Mucosa of stomach (tissue), 1 donor: ENCODE data around the gene ADH6.
"Not testable (repeated sequence)": the region's sequence is repeated elsewhere in the genome, so short reads cannot be mapped to it uniquely, and the experiment has no call there.

ENCODE experiments used
- H3K27me3 ChIP-seq: one replicate; pipeline ENCODE4 v1.7.0; 2013; ENCODE audit warnings: mild to moderate bottlenecking, low read length; ENCODE audit not compliant: control insufficient read depth, insufficient read depth
- H3K36me3 ChIP-seq: one replicate; pipeline ENCODE4 v1.7.0; 2013; ENCODE audit warnings: low read length; ENCODE audit not compliant: control insufficient read depth, insufficient read depth
- H3K4me1 ChIP-seq: one replicate; pipeline ENCODE4 v1.7.0; 2013; ENCODE audit warnings: mild to moderate bottlenecking, low read length; ENCODE audit not compliant: control insufficient read depth, insufficient read depth
- H3K4me3 ChIP-seq: one replicate; pipeline ENCODE4 v1.7.0; 2013; ENCODE audit warnings: low read length
- H3K9ac ChIP-seq: one replicate; pipeline ENCODE4 v1.7.0; 2013; ENCODE audit warnings: mild to moderate bottlenecking, low read length, moderate library complexity
- H3K9me3 ChIP-seq: one replicate; pipeline ENCODE4 v1.7.0; 2013; ENCODE audit warnings: mild to moderate bottlenecking, low read length, moderate library complexity; ENCODE audit not compliant: control insufficient read depth
- donor health status: Pancreatic carcinoma.

Gene ADH6

DNA sequence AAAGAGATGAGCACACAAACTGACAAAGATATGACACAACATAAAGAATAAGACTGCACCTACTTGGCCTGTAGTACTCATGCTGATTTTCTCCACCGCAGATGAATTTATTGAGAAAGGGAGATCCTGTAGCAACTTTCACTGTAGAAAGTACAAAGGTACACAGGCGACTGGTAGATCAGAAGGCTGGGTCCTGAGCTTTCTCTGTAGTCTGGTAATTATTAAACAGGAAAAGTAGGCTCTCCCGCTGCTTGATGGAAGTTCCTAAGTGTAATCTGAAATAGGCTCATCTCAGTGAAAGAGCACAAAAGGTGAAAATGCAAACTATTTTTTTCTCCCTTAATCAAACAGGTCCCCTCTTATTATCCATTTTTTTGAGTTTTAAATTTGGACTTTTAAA lies at the start of gene ADH6:
Gene ADH6, minus strand, starts transcription at position 175 of the 400 bp plus-strand sequence. Its CDS starts 94 bp downstream, at position 81.
- Histone ChIP-seq H3K27me3 (no peaks in the 10 kb centered on the region), H3K9ac (no peak within 1 kb of the TSS), H3K4me3 (no peak within 1 kb of the TSS), H3K4me1 (peaks cover 7% of the 10 kb centered on the region), H3K9me3 (no peaks in the 10 kb centered on the region), H3K36me3 (no peaks in the 10 kb centered on the region)

DNA sequence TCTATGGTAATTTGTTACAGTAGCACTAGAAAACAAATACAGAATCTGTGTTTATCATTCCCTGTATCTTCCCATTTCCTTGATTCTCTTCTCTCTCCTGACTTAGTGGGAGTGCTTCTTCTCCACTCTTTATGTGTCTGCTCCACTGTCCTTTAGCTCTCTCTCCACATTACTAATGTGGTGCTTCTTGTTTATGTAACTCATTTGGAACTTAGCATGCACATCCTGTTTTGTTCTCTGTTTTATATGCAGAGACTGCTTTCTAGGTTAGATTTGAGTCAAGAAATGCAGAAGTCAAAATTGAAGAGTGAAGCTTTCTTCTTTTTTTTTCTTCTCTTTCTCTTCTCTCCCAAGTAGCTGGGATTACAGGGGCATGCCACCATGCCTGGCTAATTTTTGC lies 45.9 kb upstream of the ADH6 start:
- Histone ChIP-seq H3K9me3 (no peaks in the 10 kb centered on the region), H3K36me3 (no peaks in the 10 kb centered on the region), H3K9ac (no peak overlapping the region)

DNA sequence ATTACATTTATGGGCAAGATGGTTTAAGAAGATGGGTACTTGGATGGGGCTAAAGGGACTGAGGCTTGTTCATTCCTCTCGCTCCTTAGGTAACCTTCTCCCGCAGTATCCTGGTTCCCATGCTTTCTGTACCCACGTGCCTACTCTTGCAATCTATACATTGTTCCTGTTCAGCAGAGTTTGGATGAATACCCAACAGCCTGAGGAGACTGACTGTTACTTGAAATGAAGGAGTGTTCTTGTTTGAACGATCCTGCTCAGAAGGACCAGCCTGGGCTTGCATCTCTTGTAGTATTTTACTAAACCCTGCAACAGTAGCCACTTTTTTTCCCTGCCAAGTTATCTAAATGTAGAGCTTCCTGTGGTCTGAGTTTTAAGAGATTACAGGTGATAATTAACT lies 33.7 kb upstream of the ADH6 start:
- no peaks in the 10 kb centered on the region for H3K27me3 ChIP-seq
- H3K4me1 ChIP-seq: no peaks in the 10 kb centered on the region
- H3K9me3 ChIP-seq: no peaks in the 10 kb centered on the region
- no peak overlapping the region for H3K4me3 ChIP-seq
- no peaks in the 10 kb centered on the region for H3K36me3 ChIP-seq
- no peak overlapping the region for H3K9ac ChIP-seq

More for the DNA sequence above, 45.9 kb upstream of the ADH6 start:
- no peaks in the 10 kb centered on the region for H3K27me3 ChIP-seq
- no peaks in the 10 kb centered on the region for H3K4me1 ChIP-seq
- H3K4me3 ChIP-seq: no peak overlapping the region

GRCh38 chr4:99248714-99249113 lies 29.7 kb upstream of the ADH6 start:
- H3K4me1 ChIP-seq: no peaks in the 10 kb centered on the region
- H3K4me3 ChIP-seq: no peak overlapping the region
- no peaks in the 10 kb centered on the region for H3K9me3 ChIP-seq
- no peaks in the 10 kb centered on the region for H3K36me3 ChIP-seq
- no peak overlapping the region for H3K9ac ChIP-seq
- H3K27me3 ChIP-seq: no peaks in the 10 kb centered on the region

- H3K4me1 ChIP-seq: no peaks in the 10 kb centered on the region
- no peak overlapping the region for H3K9ac ChIP-seq
- no peak overlapping the region for H3K4me3 ChIP-seq
- no peaks in the 10 kb centered on the region for H3K27me3 ChIP-seq
- H3K36me3 ChIP-seq: no peaks in the 10 kb centered on the region
- no peaks in the 10 kb centered on the region for H3K9me3 ChIP-seq
Measured at GRCh38 chr4:99235955-99236354, 16.9 kb upstream of the ADH6 start.

GRCh38 chr4:99234331-99235010 lies 15.4 kb upstream of the ADH6 start:
- Histone ChIP-seq H3K4me1 (no peaks in the 10 kb centered on the region), H3K36me3 (no peaks in the 10 kb centered on the region), H3K27me3 (no peaks in the 10 kb centered on the region), H3K9ac (no peak overlapping the region), H3K9me3 (no peaks in the 10 kb centered on the region), H3K4me3 (no peak overlapping the region)

DNA sequence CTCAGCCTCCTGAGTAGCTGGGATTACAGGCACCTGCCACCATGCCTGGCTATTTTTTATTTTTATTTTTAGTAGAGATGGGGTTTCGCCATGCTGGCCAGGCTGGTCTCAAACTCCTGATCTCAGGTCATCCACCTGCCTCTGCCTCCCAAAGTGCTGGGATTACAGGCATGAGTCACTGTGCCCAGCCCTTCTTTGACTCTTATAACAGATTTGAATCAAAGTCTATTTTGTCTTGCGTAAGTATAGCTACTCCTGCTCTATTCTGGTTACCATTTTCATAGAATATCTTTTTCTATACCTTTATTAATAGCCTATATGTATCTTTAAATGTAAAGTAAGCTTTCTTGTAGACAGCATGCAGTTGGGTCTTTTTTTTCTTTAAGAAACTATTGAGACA lies 14.4 kb upstream of the ADH6 start:
- not testable (repeated sequence) for H3K27me3 ChIP-seq, H3K4me1 ChIP-seq, H3K9me3 ChIP-seq, H3K4me3 ChIP-seq, H3K9ac ChIP-seq, H3K36me3 ChIP-seq

DNA sequence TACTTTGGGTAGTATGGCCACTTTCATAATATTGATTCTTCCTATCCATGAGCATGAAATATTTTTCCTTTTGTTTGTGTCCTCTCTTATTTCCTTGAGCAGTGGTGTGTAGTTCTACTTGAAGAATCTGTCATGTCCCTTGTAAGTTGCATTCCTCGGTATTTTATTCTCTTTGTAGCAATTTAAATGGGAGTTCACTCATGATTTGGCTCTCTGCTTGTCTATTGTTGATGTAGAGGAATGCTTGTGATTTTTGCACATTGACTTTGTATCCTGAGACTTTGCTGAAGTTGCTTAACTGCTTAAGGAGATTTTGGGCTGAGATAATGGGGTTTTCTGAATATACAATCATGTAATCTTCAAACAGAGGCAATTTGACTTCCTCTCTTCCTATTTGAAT lies 9.7 kb upstream of the ADH6 start:
- not testable (repeated sequence) for H3K4me1 ChIP-seq, H3K27me3 ChIP-seq, H3K4me3 ChIP-seq, H3K9me3 ChIP-seq, H3K9ac ChIP-seq, H3K36me3 ChIP-seq

- not testable (repeated sequence) for H3K9ac ChIP-seq, H3K4me1 ChIP-seq, H3K36me3 ChIP-seq, H3K9me3 ChIP-seq, H3K27me3 ChIP-seq, H3K4me3 ChIP-seq
Measured at GRCh38 chr4:99227646-99228045, 8.6 kb upstream of the ADH6 start.

DNA sequence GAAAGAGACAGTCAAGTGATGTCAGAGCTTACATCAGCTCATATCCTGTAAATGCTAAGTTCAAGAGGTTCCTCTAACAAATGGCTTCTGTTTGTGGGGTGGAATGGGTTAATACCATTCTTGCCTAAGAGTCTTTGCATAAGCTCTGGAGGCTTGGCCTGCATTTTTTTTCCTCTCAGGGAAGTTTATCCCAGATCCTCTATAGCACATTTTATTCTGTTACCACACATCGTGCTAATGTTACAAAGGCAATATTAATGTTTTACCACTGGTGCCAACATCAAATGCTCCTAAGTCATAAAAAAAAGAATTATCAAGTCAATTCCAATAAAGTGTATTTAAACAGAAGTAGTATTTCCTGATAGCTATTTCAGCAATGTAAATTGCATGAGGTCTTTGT lies 2.9 kb upstream of the ADH6 start:
- Histone ChIP-seq H3K4me1 (peaks cover 7% of the 10 kb centered on the region), H3K9ac (no peak overlapping the region), H3K36me3 (no peaks in the 10 kb centered on the region), H3K4me3 (no peak overlapping the region), H3K27me3 (no peaks in the 10 kb centered on the region), H3K9me3 (no peaks in the 10 kb centered on the region)

DNA sequence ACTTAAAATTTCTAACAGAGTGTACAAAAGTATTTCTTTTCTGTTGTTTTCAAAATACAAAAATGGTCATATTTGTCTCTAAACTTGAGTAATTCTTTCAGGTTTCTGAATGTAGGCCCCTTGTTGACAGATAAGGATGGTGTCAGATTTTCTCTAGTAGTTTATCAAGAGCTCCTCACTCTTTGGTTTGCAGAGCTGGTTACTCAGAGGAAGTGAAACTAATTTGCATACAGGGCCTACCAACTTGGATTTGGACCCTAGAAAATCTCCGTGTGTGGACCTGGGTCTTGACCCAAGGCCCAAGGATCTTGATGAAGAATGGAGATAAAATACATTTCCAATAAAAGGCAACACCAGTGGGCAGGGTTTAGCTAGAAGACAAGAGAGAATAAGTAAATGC lies 433 bp upstream of the ADH6 start:
- H3K4me1 ChIP-seq: peaks cover 7% of the 10 kb centered on the region
- no peaks in the 10 kb centered on the region for H3K36me3 ChIP-seq
- no peaks in the 10 kb centered on the region for H3K9me3 ChIP-seq
- H3K9ac ChIP-seq: no peak overlapping the region
- no peak overlapping the region for H3K4me3 ChIP-seq
- H3K27me3 ChIP-seq: no peaks in the 10 kb centered on the region

DNA sequence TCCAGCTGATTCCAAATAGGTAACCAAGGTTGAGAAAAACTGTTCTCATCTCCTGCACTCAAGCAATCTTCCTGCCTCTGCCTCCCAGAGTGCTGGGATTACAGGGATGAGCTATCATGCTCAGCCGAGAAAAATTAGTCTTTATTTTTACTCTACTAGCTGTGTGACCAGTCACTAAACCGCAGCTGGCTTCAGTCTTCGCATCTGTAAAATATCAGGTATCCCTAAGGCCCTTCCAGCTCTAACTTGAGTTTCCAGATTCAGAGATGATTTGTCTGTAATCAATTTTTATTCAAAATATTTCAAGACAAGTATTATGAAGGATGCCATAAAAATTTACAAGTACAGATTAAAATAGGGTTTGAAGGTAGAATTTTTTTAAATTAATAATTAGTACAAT lies 3.5 kb downstream of the ADH6 start:
- no peak overlapping the region for H3K4me3 ChIP-seq
- no peaks in the 10 kb centered on the region for H3K36me3 ChIP-seq
- no peaks in the 10 kb centered on the region for H3K27me3 ChIP-seq
- H3K9me3 ChIP-seq: no peaks in the 10 kb centered on the region
- peaks cover 7% of the 10 kb centered on the region for H3K4me1 ChIP-seq
- no peak overlapping the region for H3K9ac ChIP-seq

DNA sequence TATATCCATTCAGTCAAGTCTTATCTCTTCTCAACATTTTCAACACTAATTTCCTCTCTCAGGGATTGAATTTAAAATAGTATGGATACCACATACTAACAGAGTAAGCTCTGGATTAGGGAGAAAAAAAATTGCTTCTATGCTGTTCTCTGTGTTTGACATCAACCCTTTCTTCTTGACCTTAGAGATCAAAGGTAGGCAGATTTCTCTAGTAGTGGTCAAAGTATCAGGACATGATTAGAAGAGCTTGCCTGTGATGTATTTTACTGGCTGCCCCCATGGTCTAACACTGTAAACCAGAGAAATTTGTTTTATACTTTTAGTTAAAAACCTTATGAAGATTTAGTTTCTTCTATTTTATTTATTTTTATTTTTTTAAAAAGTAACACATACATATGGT lies 8.3 kb downstream of the ADH6 start:
- Histone ChIP-seq H3K9me3 (no peaks in the 10 kb centered on the region), H3K27me3 (no peaks in the 10 kb centered on the region), H3K4me1 (peaks cover 9% of the 10 kb centered on the region), H3K4me3 (no peak overlapping the region), H3K36me3 (no peaks in the 10 kb centered on the region), H3K9ac (no peak overlapping the region)
